GM18870 (cell line): Measurements from ENCODE around the gene NIBAN1.
"Not testable (repeated sequence)": the region's sequence is repeated elsewhere in the genome, so short reads cannot be mapped to it uniquely, and the experiment has no call there.

Source experiments
- ATAC-seq: cut with Tn5 transposase; IDR thresholded peaks from one replicate; pipeline ENCODE4 v1.9.1; 2021; ENCODE audit warnings: moderate library complexity; ENCODE audit not compliant: unreplicated experiment

NIBAN1 gene

DNA sequence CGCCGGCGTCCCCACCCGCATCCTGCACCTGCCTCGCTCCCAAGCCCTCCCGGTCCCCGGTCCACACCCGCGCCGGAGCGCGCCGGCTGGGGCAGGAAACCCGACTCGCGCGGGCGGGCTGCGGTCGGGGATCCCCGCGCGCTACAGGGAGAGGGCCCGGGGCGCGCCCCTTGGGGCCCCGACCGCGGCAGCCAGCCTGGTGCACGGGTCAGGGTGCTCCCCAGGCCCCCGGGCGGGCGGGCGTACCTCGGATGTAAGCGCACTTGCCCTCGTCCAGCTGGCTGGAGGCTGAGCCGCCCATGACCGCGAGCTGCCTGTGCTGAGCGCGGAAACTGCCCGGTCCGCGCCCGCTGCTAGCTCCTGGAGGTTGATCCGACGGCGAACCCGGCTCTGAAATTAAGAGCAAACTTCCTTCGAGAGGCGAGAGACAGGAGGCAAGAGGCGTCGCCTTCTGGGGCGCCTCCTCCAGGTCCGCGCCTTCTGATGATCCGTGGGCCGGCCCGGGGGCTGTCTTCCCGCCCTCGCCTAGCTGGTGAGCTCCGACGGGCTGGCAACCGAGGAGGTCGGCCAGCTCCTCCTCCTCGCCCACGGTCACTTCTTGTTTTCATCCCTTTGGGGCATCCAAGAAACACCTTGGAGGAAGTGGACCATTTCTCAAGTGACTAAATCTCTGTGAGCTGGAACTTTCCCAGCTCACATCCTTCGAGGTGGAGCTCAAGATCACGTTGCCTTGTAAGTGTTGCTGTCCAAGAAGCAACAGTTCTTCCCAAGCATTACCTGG, at the start of gene NIBAN1:
Gene NIBAN1, minus strand, starts transcription at position 453 of the 781 bp plus-strand sequence. Its CDS starts 152 bp downstream, at position 301.
- peak; percentile 33 for ATAC-seq

DNA sequence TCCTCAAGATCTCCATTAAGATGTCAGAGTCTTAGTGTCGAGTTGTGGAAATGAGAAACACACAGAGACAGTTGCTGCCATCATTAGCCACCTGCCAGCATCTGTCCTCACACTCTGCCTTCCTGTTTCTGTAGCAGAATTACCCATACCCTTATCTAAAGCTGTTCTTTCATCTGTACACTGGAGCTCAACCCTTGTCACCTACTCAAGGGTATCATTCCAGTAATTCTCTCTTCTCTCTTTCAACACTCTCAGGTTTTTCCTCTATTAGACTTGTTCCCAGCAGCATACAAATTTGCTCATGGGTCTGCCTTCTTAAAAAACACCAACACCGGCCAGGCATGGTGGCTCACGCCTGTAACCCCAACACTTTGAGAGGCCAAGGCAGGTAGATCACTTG, 43.7 kb upstream of the NIBAN1 start:
- no peak for ATAC-seq

DNA sequence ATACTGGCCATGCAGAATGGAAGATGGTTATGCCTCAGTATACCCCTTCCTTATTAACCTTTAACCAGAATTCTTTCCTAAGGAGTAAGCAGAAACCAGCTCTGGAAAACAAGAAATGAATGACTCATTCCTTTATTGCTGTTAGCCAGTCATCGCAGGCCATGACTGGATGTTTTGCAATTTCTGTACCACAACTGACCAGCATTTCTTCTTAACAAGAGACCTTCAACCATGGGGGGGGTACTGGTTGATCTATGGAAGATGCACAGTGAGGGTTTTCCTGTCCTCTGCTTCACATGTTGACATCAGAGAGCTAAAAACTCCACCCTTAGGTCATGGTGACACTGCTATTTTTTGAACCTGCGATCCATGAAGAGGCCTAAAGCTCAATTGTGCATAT, 43.0 kb upstream of the NIBAN1 start:
- no peak for ATAC-seq

DNA sequence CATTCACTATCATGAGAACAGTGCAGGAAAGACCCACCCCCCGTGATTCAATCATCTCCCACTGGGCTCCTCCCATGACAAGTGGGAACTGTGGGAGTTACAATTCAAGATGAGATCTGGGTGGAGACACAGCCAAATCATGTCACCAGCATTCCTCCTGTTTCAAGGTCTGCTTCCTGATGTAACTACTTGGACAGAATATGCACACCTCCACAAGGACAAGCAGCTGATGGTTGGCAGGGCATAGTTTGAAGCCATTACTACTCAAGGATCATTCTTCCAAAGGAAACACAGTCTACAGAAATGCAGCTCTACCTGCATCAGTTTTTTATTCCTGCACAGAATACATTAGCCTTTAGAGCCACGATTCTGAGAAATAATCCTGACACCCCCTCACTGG, 42.6 kb upstream of the NIBAN1 start:
- no peak for ATAC-seq

GRCh38 chr1:185015631-185016030, 41.3 kb upstream of the NIBAN1 start:
- no peak for ATAC-seq

DNA sequence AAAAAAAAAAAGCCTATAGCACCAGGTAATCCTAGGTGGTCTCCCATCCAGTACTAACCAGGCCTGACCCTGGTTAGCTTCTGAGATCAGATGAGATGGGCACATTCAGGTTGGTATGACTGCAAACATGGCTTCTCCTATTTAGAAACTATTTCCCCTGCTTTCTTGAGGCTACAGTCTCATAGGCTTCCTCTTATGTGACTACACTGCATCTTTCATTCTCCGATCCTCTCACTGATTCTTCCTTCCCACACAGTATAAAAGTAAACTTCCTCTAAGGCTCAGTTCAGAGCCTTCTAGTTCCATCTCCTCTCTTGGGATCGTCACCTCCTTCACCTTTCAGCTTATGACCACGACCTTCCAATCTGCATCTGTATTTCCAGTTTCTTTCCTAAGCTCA, 40.6 kb upstream of the NIBAN1 start:
- no peak for ATAC-seq

DNA sequence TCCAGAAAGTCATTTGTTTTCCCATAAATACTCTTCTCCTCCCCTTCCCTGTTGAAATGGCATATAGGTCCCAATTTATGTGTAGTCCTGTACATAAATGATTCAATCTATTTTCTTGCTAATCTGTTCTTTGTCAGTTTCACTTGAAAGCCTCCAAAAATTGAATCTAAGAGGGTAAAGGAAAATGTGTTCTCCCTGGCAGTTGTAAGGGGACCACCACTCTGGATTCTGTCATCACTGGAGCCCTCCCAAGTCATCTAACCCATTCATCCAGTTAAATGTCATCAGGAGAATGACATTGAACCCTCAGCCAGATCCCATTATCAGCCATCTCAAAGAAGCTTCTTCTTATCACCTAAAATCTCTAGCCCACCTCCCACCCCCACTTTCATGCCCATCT, 36.1 kb upstream of the NIBAN1 start:
- no peak for ATAC-seq

- no peak for ATAC-seq
Measured at GRCh38 chr1:185008838-185009237, 34.5 kb upstream of the NIBAN1 start.

GRCh38 chr1:185001312-185001880, 27.1 kb upstream of the NIBAN1 start:
- not testable (repeated sequence) for ATAC-seq

- ATAC-seq = not testable (repeated sequence)
Measured at GRCh38 chr1:184999974-185000373, 25.7 kb upstream of the NIBAN1 start.

- ATAC-seq = no peak
Measured at GRCh38 chr1:184994301-184994700, 20.0 kb upstream of the NIBAN1 start.

DNA sequence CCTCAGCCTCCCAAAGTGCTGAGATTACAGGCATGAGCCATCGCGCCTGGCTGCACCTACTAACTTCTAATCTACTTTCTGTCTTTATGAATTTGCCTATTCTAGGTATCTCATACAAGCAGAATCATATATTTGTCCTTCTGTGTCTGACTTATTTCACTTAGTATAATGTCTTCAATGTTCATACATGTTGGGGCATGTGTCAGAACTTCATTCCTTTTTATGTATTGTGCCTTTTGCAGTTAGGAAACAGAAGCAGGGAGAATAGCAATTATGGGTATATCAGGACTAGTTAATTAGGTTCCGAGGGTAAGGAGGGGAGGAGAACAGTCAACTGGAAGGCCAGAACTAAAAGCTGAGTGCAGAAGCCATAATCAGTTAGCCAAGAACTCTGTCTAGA, 18.0 kb upstream of the NIBAN1 start:
- ATAC-seq = no peak

DNA sequence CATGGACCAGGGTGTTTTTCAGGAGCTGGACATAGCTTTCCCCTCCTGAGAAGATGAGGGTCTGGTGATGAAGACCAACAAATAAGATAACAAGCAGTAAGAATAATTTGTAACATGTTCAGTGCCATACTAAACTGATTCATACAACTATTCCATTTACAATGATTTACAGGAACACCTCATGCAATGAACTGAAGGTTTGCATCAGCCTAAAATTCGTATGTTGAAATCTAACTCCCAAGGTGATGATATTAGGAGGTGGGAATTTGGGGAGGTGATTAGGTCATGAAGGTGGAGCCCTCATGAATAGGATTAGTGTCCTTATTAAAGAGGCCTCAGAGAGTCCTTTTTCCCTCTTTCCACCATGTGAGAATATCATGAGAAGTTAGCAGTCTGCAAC, 15.9 kb upstream of the NIBAN1 start:
- no peak for ATAC-seq

- no peak for ATAC-seq
Measured at GRCh38 chr1:184988506-184988905, 14.2 kb upstream of the NIBAN1 start.

- ATAC-seq = no peak
Measured at GRCh38 chr1:184987696-184988095, 13.4 kb upstream of the NIBAN1 start.

DNA sequence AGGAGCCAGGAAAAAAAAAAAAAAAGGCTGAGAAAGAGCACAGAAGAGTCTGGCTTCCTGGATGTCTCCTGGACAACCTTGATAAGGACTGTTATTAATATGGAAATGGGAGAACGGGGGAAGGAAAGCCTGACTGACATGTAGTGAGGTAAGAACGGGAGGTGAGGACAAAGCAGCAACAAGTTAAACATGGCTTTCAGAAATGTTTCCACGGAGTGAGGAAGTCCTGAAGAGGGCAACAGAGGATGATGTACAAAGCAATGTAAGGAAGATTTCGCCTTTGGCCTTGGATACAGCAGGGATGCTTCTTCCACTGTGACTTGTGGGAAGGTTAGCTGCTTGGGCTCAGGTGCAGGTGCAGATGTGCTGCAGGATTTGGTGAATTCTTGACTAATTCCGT, 11.9 kb upstream of the NIBAN1 start:
- no peak for ATAC-seq

- peak; percentile 98 for ATAC-seq
Measured at GRCh38 chr1:184982002-184982954, 8.0 kb upstream of the NIBAN1 start.

- no peak for ATAC-seq
Measured at GRCh38 chr1:184980726-184981125, 6.4 kb upstream of the NIBAN1 start.

DNA sequence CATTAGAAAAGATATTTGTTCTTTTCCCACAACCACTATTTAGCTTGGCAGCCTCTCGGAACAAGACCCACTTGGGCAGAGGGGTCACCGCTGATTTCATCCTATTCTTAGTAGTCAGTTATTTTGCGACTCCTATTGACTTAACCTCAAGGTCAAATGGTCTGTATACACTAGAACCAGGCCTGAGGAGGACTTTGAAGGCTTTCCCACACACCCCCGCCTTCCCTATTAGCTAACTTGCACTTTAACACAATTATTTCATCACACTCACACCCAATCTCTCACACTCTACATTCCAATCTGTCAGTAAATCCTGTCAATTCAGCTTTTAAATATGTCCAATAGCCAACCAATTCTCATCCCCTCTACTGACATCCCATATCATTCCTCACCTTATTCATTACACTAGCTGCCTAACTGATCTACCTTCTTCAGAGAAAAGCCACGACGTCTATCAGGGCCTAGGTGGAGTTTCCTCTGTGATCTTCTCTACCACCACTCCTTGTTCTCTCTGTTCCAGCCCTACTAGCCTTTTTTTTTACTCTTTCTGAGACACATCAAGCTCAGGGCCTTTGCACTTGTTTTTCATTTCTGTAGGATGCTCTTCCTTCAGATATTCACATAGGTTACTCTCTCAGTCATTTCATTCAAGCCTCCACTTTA, 1.0 kb upstream of the NIBAN1 start:
- no peak for ATAC-seq

DNA sequence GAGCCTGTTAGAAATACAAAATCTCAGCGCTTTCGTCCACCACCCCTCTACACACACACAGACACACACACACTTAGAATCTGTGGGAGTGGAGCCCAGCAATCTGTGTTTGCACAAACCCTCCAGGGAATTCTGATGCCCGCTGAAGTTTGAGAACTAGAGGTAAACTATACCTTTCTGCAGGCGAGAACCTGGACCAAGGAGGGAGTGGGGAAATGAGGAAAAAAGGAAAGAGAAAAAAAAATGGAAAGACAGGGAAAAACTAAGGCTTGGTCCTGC, 468 bp upstream of the NIBAN1 start:
- ATAC-seq = no peak
